ENCODE results near the gene SMOC2.

SMOC2 gene

GRCh38 chr6:168413856-168414255 lies 27.1 kb upstream of the SMOC2 start:
- Histone ChIP-seq H3K23ac (ENCODE audit: low read length) (no peak overlapping the region), H3K4me2 (ENCODE audit: low read length) (no peak overlapping the region), H3K4me3 (ENCODE audit: low read length) (no peak overlapping the region), H3K79me1 (ENCODE audit: low read length) (no peaks in the 10 kb centered on the region), H3K9ac (ENCODE audit: low read length) (no peak overlapping the region), H3K27ac (ENCODE audit: low read depth, low read length) (no peak overlapping the region), H2BK5ac (ENCODE audit: low read length) (no peak overlapping the region), H3K4ac (ENCODE audit: low read depth, low read length) (no peak overlapping the region), H2BK15ac (replicated peaks; ENCODE audit: low read depth) (no peak overlapping the region), H3K4me1 (ENCODE audit: control insufficient read depth, low read depth, low read length) (no peaks in the 10 kb centered on the region), H3K18ac (ENCODE audit: low read length) (no peak overlapping the region), H3K36me3 (ENCODE audit: control insufficient read depth, insufficient read depth, low read length) (no peaks in the 10 kb centered on the region), H2AK5ac (ENCODE audit: low read length) (no peak overlapping the region), H4K8ac (ENCODE audit: low read depth, low read length) (no peak overlapping the region), H3K27me3 (ENCODE audit: insufficient read depth, low read length, poor library complexity) (no peaks in the 10 kb centered on the region), H3K79me2 (ENCODE audit: control insufficient read depth, insufficient read depth, low read length) (no peaks in the 10 kb centered on the region), H4K5ac (ENCODE audit: low read length) (no peak overlapping the region), H3K56ac (ENCODE audit: low read length) (no peak overlapping the region), H2BK120ac (ENCODE audit: low read depth, low read length) (no peak overlapping the region)
- WGBS (ENCODE audit: extremely low coverage, insufficient coverage, low lambda C conversion rate) = no CpG with 5 or more reads among the region's 17 CpGs
- DNase-seq = no peak

- no CpG with 5 or more reads among the region's 14 CpGs for WGBS (ENCODE audit: extremely low coverage, insufficient coverage, low lambda C conversion rate)
- no peak for DNase-seq
- H3K56ac ChIP-seq (ENCODE audit: low read length) = no peak overlapping the region
- H3K27ac ChIP-seq (ENCODE audit: low read depth, low read length) = no peak overlapping the region
- no peaks in the 10 kb centered on the region for H3K4me1 ChIP-seq (ENCODE audit: control insufficient read depth, low read depth, low read length)
- no peaks in the 10 kb centered on the region for H3K79me2 ChIP-seq (ENCODE audit: control insufficient read depth, insufficient read depth, low read length)
- H4K5ac ChIP-seq (ENCODE audit: low read length) = no peak overlapping the region
- no peak overlapping the region for H2BK120ac ChIP-seq (ENCODE audit: low read depth, low read length)
- no peak overlapping the region for H2AK5ac ChIP-seq (ENCODE audit: low read length)
- no peak overlapping the region for H3K4me3 ChIP-seq (ENCODE audit: low read length)
- H2BK15ac ChIP-seq (replicated peaks; ENCODE audit: low read depth) = no peak overlapping the region
- no peak overlapping the region for H3K4ac ChIP-seq (ENCODE audit: low read depth, low read length)
- H4K8ac ChIP-seq (ENCODE audit: low read depth, low read length) = no peak overlapping the region
- H3K36me3 ChIP-seq (ENCODE audit: control insufficient read depth, insufficient read depth, low read length) = no peaks in the 10 kb centered on the region
- no peak overlapping the region for H3K4me2 ChIP-seq (ENCODE audit: low read length)
- no peak overlapping the region for H3K18ac ChIP-seq (ENCODE audit: low read length)
- no peaks in the 10 kb centered on the region for H3K79me1 ChIP-seq (ENCODE audit: low read length)
- H3K27me3 ChIP-seq (ENCODE audit: insufficient read depth, low read length, poor library complexity) = no peaks in the 10 kb centered on the region
- no peak overlapping the region for H2BK5ac ChIP-seq (ENCODE audit: low read length)
- H3K9ac ChIP-seq (ENCODE audit: low read length) = no peak overlapping the region
- H3K23ac ChIP-seq (ENCODE audit: low read length) = no peak overlapping the region
Observed at GRCh38 chr6:168414336-168415097, 26.5 kb upstream of the SMOC2 start.

GRCh38 chr6:168415098-168415992 lies 25.6 kb upstream of the SMOC2 start:
- Histone ChIP-seq H3K36me3 (ENCODE audit: control insufficient read depth, insufficient read depth, low read length) (no peaks in the 10 kb centered on the region), H2AK5ac (ENCODE audit: low read length) (no peak overlapping the region), H3K23ac (ENCODE audit: low read length) (no peak overlapping the region), H2BK5ac (ENCODE audit: low read length) (no peak overlapping the region), H3K4ac (ENCODE audit: low read depth, low read length) (no peak overlapping the region), H3K56ac (ENCODE audit: low read length) (no peak overlapping the region), H3K79me2 (ENCODE audit: control insufficient read depth, insufficient read depth, low read length) (no peaks in the 10 kb centered on the region), H3K4me2 (ENCODE audit: low read length) (no peak overlapping the region), H3K4me3 (ENCODE audit: low read length) (no peak overlapping the region), H4K5ac (ENCODE audit: low read length) (no peak overlapping the region), H2BK120ac (ENCODE audit: low read depth, low read length) (no peak overlapping the region), H3K18ac (ENCODE audit: low read length) (no peak overlapping the region), H2BK15ac (replicated peaks; ENCODE audit: low read depth) (no peak overlapping the region), H3K4me1 (ENCODE audit: control insufficient read depth, low read depth, low read length) (no peaks in the 10 kb centered on the region), H3K79me1 (ENCODE audit: low read length) (no peaks in the 10 kb centered on the region), H4K8ac (ENCODE audit: low read depth, low read length) (no peak overlapping the region), H3K27me3 (ENCODE audit: insufficient read depth, low read length, poor library complexity) (no peaks in the 10 kb centered on the region), H3K9ac (ENCODE audit: low read length) (no peak overlapping the region), H3K27ac (ENCODE audit: low read depth, low read length) (no peak overlapping the region)
- DNase-seq = no peak
- WGBS (ENCODE audit: extremely low coverage, insufficient coverage, low lambda C conversion rate) = no CpG with 5 or more reads among the region's 26 CpGs

- Histone ChIP-seq H2BK120ac (ENCODE audit: low read depth, low read length) (no peak overlapping the region), H3K27ac (ENCODE audit: low read depth, low read length) (no peak overlapping the region), H3K4me2 (ENCODE audit: low read length) (no peak overlapping the region), H3K56ac (ENCODE audit: low read length) (no peak overlapping the region), H2BK5ac (ENCODE audit: low read length) (no peak overlapping the region), H3K4me1 (ENCODE audit: control insufficient read depth, low read depth, low read length) (no peaks in the 10 kb centered on the region), H4K8ac (ENCODE audit: low read depth, low read length) (no peak overlapping the region), H3K27me3 (ENCODE audit: insufficient read depth, low read length, poor library complexity) (no peaks in the 10 kb centered on the region), H3K18ac (ENCODE audit: low read length) (no peak overlapping the region), H3K79me1 (ENCODE audit: low read length) (no peaks in the 10 kb centered on the region), H2BK15ac (replicated peaks; ENCODE audit: low read depth) (no peak overlapping the region), H3K23ac (ENCODE audit: low read length) (no peak overlapping the region), H4K5ac (ENCODE audit: low read length) (no peak overlapping the region), H2AK5ac (ENCODE audit: low read length) (no peak overlapping the region), H3K79me2 (ENCODE audit: control insufficient read depth, insufficient read depth, low read length) (no peaks in the 10 kb centered on the region), H3K36me3 (ENCODE audit: control insufficient read depth, insufficient read depth, low read length) (no peaks in the 10 kb centered on the region), H3K4me3 (ENCODE audit: low read length) (no peak overlapping the region), H3K9ac (ENCODE audit: low read length) (no peak overlapping the region), H3K4ac (ENCODE audit: low read depth, low read length) (no peak overlapping the region)
- DNase-seq = no peak
- no CpG with 5 or more reads among the region's 15 CpGs for WGBS (ENCODE audit: extremely low coverage, insufficient coverage, low lambda C conversion rate)
Observed at GRCh38 chr6:168415993-168416530, 24.9 kb upstream of the SMOC2 start.

- Histone ChIP-seq H2BK15ac (replicated peaks; ENCODE audit: low read depth) (no peak overlapping the region), H3K18ac (ENCODE audit: low read length) (no peak overlapping the region), H3K4me3 (ENCODE audit: low read length) (no peak overlapping the region), H3K27me3 (ENCODE audit: insufficient read depth, low read length, poor library complexity) (no peaks in the 10 kb centered on the region), H3K56ac (ENCODE audit: low read length) (no peak overlapping the region), H3K9ac (ENCODE audit: low read length) (no peak overlapping the region), H3K79me2 (ENCODE audit: control insufficient read depth, insufficient read depth, low read length) (no peaks in the 10 kb centered on the region), H3K4me2 (ENCODE audit: low read length) (no peak overlapping the region), H2BK120ac (ENCODE audit: low read depth, low read length) (no peak overlapping the region), H2BK5ac (ENCODE audit: low read length) (no peak overlapping the region), H4K5ac (ENCODE audit: low read length) (no peak overlapping the region), H2AK5ac (ENCODE audit: low read length) (no peak overlapping the region), H4K8ac (ENCODE audit: low read depth, low read length) (no peak overlapping the region), H3K4ac (ENCODE audit: low read depth, low read length) (no peak overlapping the region), H3K4me1 (ENCODE audit: control insufficient read depth, low read depth, low read length) (no peaks in the 10 kb centered on the region), H3K23ac (ENCODE audit: low read length) (no peak overlapping the region), H3K79me1 (ENCODE audit: low read length) (no peaks in the 10 kb centered on the region), H3K27ac (ENCODE audit: low read depth, low read length) (no peak overlapping the region), H3K36me3 (ENCODE audit: control insufficient read depth, insufficient read depth, low read length) (no peaks in the 10 kb centered on the region)
- DNase-seq = no peak
- WGBS (ENCODE audit: extremely low coverage, insufficient coverage, low lambda C conversion rate) = no CpG with 5 or more reads among the region's 15 CpGs
Observed at GRCh38 chr6:168416531-168416930, 24.5 kb upstream of the SMOC2 start.

Data from mesendoderm (in vitro differentiated cells).